HepG2 (cell line): ENCODE data around the gene NFX1. TPM values are rescaled to one million over a fixed set of nuclear protein-coding genes. Genes with fewer than 3 reads are reported as not detected.

Experiments
- AKAP8 ChIP-seq: sonication (generic); formaldehyde crosslinking; IDR thresholded peaks from 2 replicates; pipeline ENCODE4 v1.5.1; 2020; ENCODE audit warnings: mild to moderate bottlenecking, missing genetic modification reagents
- ZBTB38 ChIP-seq: sonication (generic); formaldehyde crosslinking; IDR thresholded peaks from 2 replicates; pipeline ENCODE4 v1.5.1; 2020; ENCODE audit warnings: mild to moderate bottlenecking, missing genetic modification reagents
- ZNF138 ChIP-seq: sonication (generic); formaldehyde crosslinking; IDR thresholded peaks from 2 replicates; pipeline ENCODE4 v1.5.0; 2020; ENCODE audit warnings: mild to moderate bottlenecking, low read depth, missing genetic modification reagents
- ZNF276 ChIP-seq: sonication (generic); formaldehyde crosslinking; IDR thresholded peaks from 2 replicates; pipeline ENCODE4 v1.4.0; 2020; ENCODE audit warnings: mild to moderate bottlenecking, low read depth, missing genetic modification reagents
- ZNF563 ChIP-seq: sonication (generic); formaldehyde crosslinking; IDR thresholded peaks from 2 replicates; pipeline ENCODE4 v1.8.0; 2022; ENCODE audit warnings: mild to moderate bottlenecking, moderate library complexity, missing genetic modification reagents
- ZNF704 ChIP-seq: sonication (generic); formaldehyde crosslinking; IDR thresholded peaks from 2 replicates; pipeline ENCODE4 v1.8.1; 2023; ENCODE audit warnings: mild to moderate bottlenecking, inconsistent platforms, moderate library complexity, missing genetic modification reagents, borderline replicate concordance
- polyA plus RNA-seq, 8 experiments: library from polyadenylated mRNA; depleted of rRNA in 3 of 8; stranded (reverse) in 7 of 8; unstranded in 1 of 8; fragments of >200 nt; fragmentation: Illumina TruSeq in 4 of 8; extraction: Trizol in 4 of 8; gene quantifications; 2 replicates each; pipeline versions ENCODE4 v1.2.1 to v1.2.3, GENCODE V29; 2011 to 2016; ENCODE audit warnings: low read depth in 4 of 8, missing spikeins in 1 of 8, mixed read lengths in 1 of 8; ENCODE audit not compliant: insufficient read depth in 1 of 8
- total RNA-seq, 5 experiments: library from RNA; depleted of rRNA; stranded (reverse); fragments of >200 nt; fragmentation: Illumina TruSeq; extraction: Trizol; gene quantifications; 2 replicates each; pipeline ENCODE4 v1.2.3, GENCODE V29; 2016; ENCODE audit warnings: low read depth in 1 of 5
- TF ChIP-seq, protein P1 (sequence below): sonication (generic); formaldehyde crosslinking; IDR thresholded peaks from 2 replicates; pipeline ENCODE4 v1.4.0; 2020; ENCODE audit warnings: missing genetic modification reagents
- TF ChIP-seq, protein P2 (sequence below): sonication (generic); formaldehyde crosslinking; IDR thresholded peaks from 2 replicates; pipeline ENCODE4 v1.4.0; 2020; ENCODE audit warnings: missing genetic modification reagents

Gene NFX1
- total and polyA plus RNA-seq, 2 of the 13 experiments (the other 11 are each of a cell fraction or from before 2014, with no cell fraction given): 23.9 to 27.5 TPM

DNA sequence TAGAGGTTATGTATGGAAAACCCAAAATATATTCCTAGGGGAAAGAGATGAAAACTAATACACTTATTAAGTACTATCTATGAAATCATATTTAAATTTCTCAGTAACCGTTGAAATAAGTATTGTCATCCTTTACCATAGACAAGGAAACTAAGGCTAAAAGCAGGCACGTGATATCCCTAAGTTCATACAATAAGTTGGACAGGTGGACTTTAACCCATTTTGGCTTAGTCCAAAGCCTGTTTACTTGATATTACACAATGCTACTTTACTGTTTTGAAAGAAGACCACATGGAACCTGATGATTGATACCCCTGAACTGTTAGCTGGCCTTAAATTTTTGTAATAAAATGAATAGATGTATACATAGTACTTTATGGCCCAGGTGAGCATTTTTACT, 3.5 kb downstream of the NFX1 start (continued):
- TF ChIP-seq ZNF704 (CRISPR knock-in tag) (no peak), ZNF563 (CRISPR knock-in tag) (no peak), ZNF138 (CRISPR knock-in tag) (no peak), ZNF276 (CRISPR knock-in tag) (no peak), AKAP8 (CRISPR knock-in tag) (no peak), ZBTB38 (CRISPR knock-in tag) (no peak)
- TF ChIP-seq, protein P1, sequence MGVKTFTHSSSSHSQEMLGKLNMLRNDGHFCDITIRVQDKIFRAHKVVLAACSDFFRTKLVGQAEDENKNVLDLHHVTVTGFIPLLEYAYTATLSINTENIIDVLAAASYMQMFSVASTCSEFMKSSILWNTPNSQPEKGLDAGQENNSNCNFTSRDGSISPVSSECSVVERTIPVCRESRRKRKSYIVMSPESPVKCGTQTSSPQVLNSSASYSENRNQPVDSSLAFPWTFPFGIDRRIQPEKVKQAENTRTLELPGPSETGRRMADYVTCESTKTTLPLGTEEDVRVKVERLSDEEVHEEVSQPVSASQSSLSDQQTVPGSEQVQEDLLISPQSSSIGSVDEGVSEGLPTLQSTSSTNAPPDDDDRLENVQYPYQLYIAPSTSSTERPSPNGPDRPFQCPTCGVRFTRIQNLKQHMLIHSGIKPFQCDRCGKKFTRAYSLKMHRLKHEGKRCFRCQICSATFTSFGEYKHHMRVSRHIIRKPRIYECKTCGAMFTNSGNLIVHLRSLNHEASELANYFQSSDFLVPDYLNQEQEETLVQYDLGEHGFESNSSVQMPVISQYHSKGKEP: no peak
- TF ChIP-seq, protein P2, sequence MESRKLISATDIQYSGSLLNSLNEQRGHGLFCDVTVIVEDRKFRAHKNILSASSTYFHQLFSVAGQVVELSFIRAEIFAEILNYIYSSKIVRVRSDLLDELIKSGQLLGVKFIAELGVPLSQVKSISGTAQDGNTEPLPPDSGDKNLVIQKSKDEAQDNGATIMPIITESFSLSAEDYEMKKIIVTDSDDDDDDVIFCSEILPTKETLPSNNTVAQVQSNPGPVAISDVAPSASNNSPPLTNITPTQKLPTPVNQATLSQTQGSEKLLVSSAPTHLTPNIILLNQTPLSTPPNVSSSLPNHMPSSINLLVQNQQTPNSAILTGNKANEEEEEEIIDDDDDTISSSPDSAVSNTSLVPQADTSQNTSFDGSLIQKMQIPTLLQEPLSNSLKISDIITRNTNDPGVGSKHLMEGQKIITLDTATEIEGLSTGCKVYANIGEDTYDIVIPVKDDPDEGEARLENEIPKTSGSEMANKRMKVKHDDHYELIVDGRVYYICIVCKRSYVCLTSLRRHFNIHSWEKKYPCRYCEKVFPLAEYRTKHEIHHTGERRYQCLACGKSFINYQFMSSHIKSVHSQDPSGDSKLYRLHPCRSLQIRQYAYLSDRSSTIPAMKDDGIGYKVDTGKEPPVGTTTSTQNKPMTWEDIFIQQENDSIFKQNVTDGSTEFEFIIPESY (CRISPR knock-in tag): no peak
